K562 (cell line): ENCODE measurements around the gene MBNL1. TPM values are rescaled to one million over a fixed set of nuclear protein-coding genes. Genes with fewer than 3 reads are reported as not detected.

Experiments
- ATAC-seq: fragments of 200-7000 bp; cut with Tn5 transposase; 3 replicates; pipeline ENCODE4 v1.9.1; 2020; ENCODE audit warnings: moderate library complexity
- BruUV-seq: library from RNA; stranded (reverse); fragments of 400-500 nt; replicated peaks from 2 replicates; lab custom pipeline; 2021; lab: Mats Ljungman, UMichigan
- CTCF ChIA-PET: fragments of 300-600 bp; formaldehyde crosslinking; extraction: SDS; loops from one replicate; lab custom pipeline; 2021; ENCODE audit warnings: low intra/inter-chr PET ratio; lab: Yijun Ruan, JAX
- POLR2A ChIA-PET: fragments of 300-600, 350-650 bp; sonication (Branson Sonifier 250); formaldehyde crosslinking; extraction: SDS; loops from one replicate; lab custom pipeline; 2021; ENCODE audit warnings: antibody characterized with exemption, inconsistent platforms; lab: Yijun Ruan, JAX
- DNase-seq, 4 experiments: peaks; one replicate each; pipeline versions ENCODE4 v3.0.0 to v3.0.0-alpha.2; 2011 to 2018; ENCODE audit warnings: low spot score in 3 of 4, mixed read lengths in 3 of 4; ENCODE audit errors: extremely low read depth in 1 of 4
- FAIRE-seq: peaks from 2 replicates; lab custom pipeline; 2011; peaks lifted over from hg19 to GRCh38; lab: Jason Lieb, UNC
- H2AFZ ChIP-seq: 2 replicates; pipeline ENCODE4 v1.6.0; 2011; ENCODE audit warnings: low read depth, low read length, control low read depth, inconsistent platforms
- H3K27ac ChIP-seq: fragments of 200-600 bp; 3 replicates; pipeline ENCODE4 v1.8.0; 2011; ENCODE audit warnings: low read depth, mild to moderate bottlenecking, control low read depth, inconsistent platforms, low read length, moderate library complexity, mixed read lengths; ENCODE audit errors: extremely low read depth
- H3K27me3 ChIP-seq, 2 experiments: fragments of 300-600 bp in 1 of 2; 2 replicates in 1 of 2; 3 replicates in 1 of 2; pipeline versions ENCODE4 v1.6.0 to v1.8.0; 2011; ENCODE audit warnings: inconsistent platforms in 2 of 2, low read length in 2 of 2, mild to moderate bottlenecking in 1 of 2, mixed read lengths in 1 of 2, moderate library complexity in 1 of 2; ENCODE audit not compliant: control insufficient read depth in 2 of 2, insufficient read depth in 2 of 2
- H3K36me3 ChIP-seq: fragments of 300-600 bp; 3 replicates; pipeline ENCODE4 v1.8.0; 2011; ENCODE audit warnings: mild to moderate bottlenecking, low read length, inconsistent platforms; ENCODE audit not compliant: control insufficient read depth, insufficient read depth
- H3K4me1 ChIP-seq, 2 experiments: fragments of 200-600 bp in 1 of 2; replicated peaks in 1 of 2; 2 replicates in 1 of 2; 3 replicates in 1 of 2; pipeline versions ENCODE4 v1.5.1 to v1.8.0; 2011; ENCODE audit warnings: inconsistent platforms in 2 of 2, low read length in 2 of 2, mild to moderate bottlenecking in 1 of 2, mixed read lengths in 1 of 2, moderate library complexity in 1 of 2; ENCODE audit not compliant: control insufficient read depth in 2 of 2, insufficient read depth in 2 of 2
- H3K4me2 ChIP-seq: 2 replicates; pipeline ENCODE4 v1.6.1; 2011; ENCODE audit warnings: low read length, control low read depth, inconsistent platforms, mixed read lengths; ENCODE audit not compliant: insufficient read depth
- H3K4me3 ChIP-seq: fragments of 200-600 bp; sonication (generic), shearing (Covaris generic); 2 replicates; pipeline ENCODE4 v1.5.1; 2016; ENCODE audit warnings: control low read depth, inconsistent platforms
- H3K79me2 ChIP-seq: fragments of 200-600 bp; 3 replicates; pipeline ENCODE4 v1.8.0; 2011; ENCODE audit warnings: low read length, inconsistent platforms; ENCODE audit not compliant: control insufficient read depth, insufficient read depth
- H3K9ac ChIP-seq, 2 experiments: 2 replicates each; pipeline versions ENCODE4 v1.6.0 to v1.6.1; 2011; ENCODE audit warnings: low read depth in 2 of 2, low read length in 2 of 2, control low read depth in 1 of 2, inconsistent platforms in 1 of 2, mild to moderate bottlenecking in 1 of 2, mixed read lengths in 1 of 2; ENCODE audit not compliant: insufficient read depth in 1 of 2
- H3K9me1 ChIP-seq: one replicate; pipeline ENCODE4 v1.6.0; 2011; ENCODE audit warnings: inconsistent platforms, mild to moderate bottlenecking, low read length, moderate library complexity; ENCODE audit not compliant: control insufficient read depth, insufficient read depth
- H3K9me3 ChIP-seq: replicated peaks from 2 replicates; pipeline ENCODE4 v1.5.1; 2011; ENCODE audit warnings: low read depth, low read length, inconsistent platforms; ENCODE audit not compliant: control insufficient read depth, insufficient read depth
- H4K20me1 ChIP-seq: replicated peaks from 2 replicates; pipeline ENCODE4 v1.6.1; 2011; ENCODE audit warnings: low read length, inconsistent platforms, mixed read lengths; ENCODE audit not compliant: control insufficient read depth, insufficient read depth
- CHAMP1 ChIP-seq: fragments of 450-650 bp; IDR thresholded peaks from 2 replicates; pipeline ENCODE4 v1.6.1; 2016; ENCODE audit warnings: mild to moderate bottlenecking
- ILF3 ChIP-seq: fragments of 450-650 bp; IDR thresholded peaks from 2 replicates; pipeline ENCODE4 v1.6.1; 2018; ENCODE audit warnings: antibody characterized with exemption, mild to moderate bottlenecking, moderate library complexity, borderline replicate concordance
- RAD21 ChIP-seq, 2 experiments: fragments of 250-450 bp in 1 of 2; fragments of 450-650 bp in 1 of 2; sonication (Bioruptor Pico) in 1 of 2; formaldehyde crosslinking in 1 of 2; IDR thresholded peaks in 1 of 2; conservative IDR thresholded peaks in 1 of 2; 2 replicates each; pipeline versions ENCODE4 v1.4.0 to v1.8.0; 2020 to 2022; ENCODE audit warnings: mild to moderate bottlenecking in 2 of 2, moderate library complexity in 1 of 2
- WGBS: fragments of 100-300 bp; shearing (Covaris generic); methylation state at CpG from one replicate; pipeline ENCODE4 v1.1.6; 2016; ENCODE audit warnings: low coverage, mixed read lengths; ENCODE audit not compliant: insufficient coverage; ENCODE audit errors: missing lambda C conversion rate; 5-methylcytosine and 5-hydroxymethylcytosine counted together
- in situ Hi-C: fragments of 300-500 bp; cut with MboI; formaldehyde crosslinking; loops from 4 replicates; pipeline ENCODE4 v1.15.0; 2018; ENCODE audit warnings: inconsistent platforms, mixed read lengths
- intact Hi-C: fragments of 100-400 bp; cut with micrococcal nuclease; formaldehyde crosslinking; loops from 2 replicates; pipeline ENCODE4 v1.14.2; 2022
- polyA plus RNA-seq, 8 experiments: library from polyadenylated mRNA; depleted of rRNA in 4 of 8; stranded (reverse) in 5 of 8; unstranded in 3 of 8; fragments of >200 nt; fragmentation: Nextera tagmentation in 2 of 8; fragmentation: Illumina TruSeq in 1 of 8; extraction: Ambion mirVana in 2 of 8; extraction: Trizol in 1 of 8; gene quantifications; 2 replicates each; pipeline versions ENCODE4 v1.2.1 to v1.2.3, GENCODE V29; 2011 to 2014; ENCODE audit warnings: inconsistent platforms in 1 of 8, missing spikeins in 1 of 8
- total RNA-seq, 7 experiments: library from RNA; depleted of rRNA in 6 of 7; stranded (reverse); fragments of >200 nt in 6 of 7; fragmentation: Illumina TruSeq in 2 of 7; extraction: Trizol in 2 of 7; gene quantifications; 2 replicates each; pipeline versions ENCODE4 v1.2.1 to v1.2.3, GENCODE V29; 2011 to 2021; ENCODE audit warnings: low replicate concordance in 1 of 7

MBNL1 gene
- total and polyA plus RNA-seq, 9 of the 15 experiments (the other 6 are each of a cell fraction or from before 2014, with no cell fraction given) = 70.3 to 243 (median 220) TPM

DNA sequence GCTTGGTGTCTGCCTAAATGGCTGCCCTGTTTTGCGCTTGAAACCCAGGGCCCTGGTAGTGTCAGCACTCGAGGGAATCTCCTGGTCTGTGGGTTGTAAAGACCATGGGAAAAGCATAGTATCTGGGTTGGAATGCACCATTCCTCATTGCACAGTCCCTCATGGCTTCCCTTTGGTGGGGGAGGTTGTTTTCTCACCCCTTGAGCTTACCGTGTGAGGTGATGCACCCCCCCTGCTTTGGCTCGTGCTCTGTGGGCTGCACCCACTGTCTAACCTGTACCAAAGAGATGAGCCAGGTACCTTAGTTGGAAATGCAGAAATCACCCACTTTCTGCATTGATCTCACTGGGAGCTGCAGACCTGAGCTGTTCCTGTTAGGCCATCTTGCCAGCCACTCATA lies 104.7 kb downstream of the MBNL1 start:
- Histone ChIP-seq H3K27me3 (no peaks in the 10 kb centered on the region), H3K9ac (peak overlapping the region in 1 of 2 experiments; percentile 8; a peak in 1 of 4 replicates), H4K20me1 (peaks cover 15% of the 10 kb centered on the region; the same call in 1 of the 2 replicates), H3K27ac (no peak overlapping the region; the same call in 2 of the 3 replicates), H3K9me1 (no peaks in the 10 kb centered on the region), H3K9me3 (no peaks in the 10 kb centered on the region), H3K79me2 (peaks cover 100% of the 10 kb centered on the region), H3K36me3 (peaks cover 18% of the 10 kb centered on the region; the same call in 1 of the 3 replicates), H3K4me1 (peaks cover 3 to 5% of the 10 kb centered on the region in 2 experiments), H3K4me2 (no peak overlapping the region), H3K4me3 (no peak overlapping the region), H2AFZ (no peak overlapping the region)
- TF ChIP-seq RAD21 (CRISPR knock-in tag; conservative IDR thresholded peaks at IDR 0.05 in 1 of 2, IDR thresholded peaks at IDR 0.05 in 1 of 2) = no peak
- 0 out of 2 replicates have a peak, but pooled peaks have one; percentile 21 for TF ChIP-seq CHAMP1
- TF ChIP-seq ILF3 = no peak
- intact Hi-C loops = no loop called here
- CTCF ChIA-PET = no interaction called here
- DNase-seq (no peak), ATAC-seq (peak; percentile 40), FAIRE-seq (no peak)
- 62% methylated on average over 4 of the region's 4 CpGs for WGBS
- no TSS peak for BruUV-seq
- POLR2A ChIA-PET = interaction anchor here (0.6 to 1.5 kb wide), 5 partner anchors 10 to 217 kb away, joined by 3 to 4 read pairs (median 3); no protein-coding TSS in a partner anchor
- in situ Hi-C loops = no loop called here
